Measurements from ENCODE around the gene F2RL3. TPM values are rescaled to one million over a fixed set of nuclear protein-coding genes. Genes with fewer than 3 reads are reported as not detected.
"Not testable (repeated sequence)": the region's sequence is repeated elsewhere in the genome, so short reads cannot be mapped to it uniquely, and the experiment has no call there.

F2RL3 gene
- polyA plus RNA-seq, 2 donors = 0.31 to 1.5 TPM

DNA sequence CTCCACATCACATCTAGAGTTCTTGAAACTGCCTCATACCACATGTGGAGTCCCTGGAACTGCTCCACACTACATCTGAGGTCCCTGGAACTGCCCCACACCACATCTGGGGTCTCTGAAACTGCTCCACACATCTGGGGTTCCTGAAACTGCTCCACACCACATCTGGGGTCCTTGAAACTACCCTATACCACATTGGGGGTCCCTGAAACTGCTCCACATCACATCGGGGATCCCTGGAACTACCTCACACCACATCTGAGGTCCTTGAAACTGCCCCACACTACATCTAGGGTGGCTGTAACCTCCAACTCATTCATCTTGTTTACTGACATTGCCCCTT lies 33.8 kb downstream of the F2RL3 start:
- Histone ChIP-seq H3K36me3 (ENCODE audit: control insufficient read depth in 2 of 2, insufficient read depth in 2 of 2, low read length in 1 of 2) (no peaks in the 10 kb centered on the region), H3K27ac (ENCODE audit: low read depth in 2 of 2, low read length in 1 of 2) (no peak overlapping the region), H3K27me3 (ENCODE audit: control insufficient read depth in 1 of 2, insufficient read depth in 2 of 2, low read length in 2 of 2) (no peaks in the 10 kb centered on the region), H3K4me1 (ENCODE audit: control insufficient read depth in 2 of 2, insufficient read depth in 2 of 2, low read length in 1 of 2) (peaks cover 0 to 4% of the 10 kb centered on the region in 2 donors), H3K9me3 (ENCODE audit: control insufficient read depth in 2 of 2, insufficient read depth in 1 of 2, low read depth in 1 of 2, low read length in 1 of 2) (peaks cover 0 to 7% of the 10 kb centered on the region in 2 donors), H3K4me3 (ENCODE audit: low read depth in 1 of 2, low read length in 2 of 2) (no peak overlapping the region)
- WGBS, 2 donors = 61 to 62% methylated on average over 1 of the region's 1 CpG

DNA sequence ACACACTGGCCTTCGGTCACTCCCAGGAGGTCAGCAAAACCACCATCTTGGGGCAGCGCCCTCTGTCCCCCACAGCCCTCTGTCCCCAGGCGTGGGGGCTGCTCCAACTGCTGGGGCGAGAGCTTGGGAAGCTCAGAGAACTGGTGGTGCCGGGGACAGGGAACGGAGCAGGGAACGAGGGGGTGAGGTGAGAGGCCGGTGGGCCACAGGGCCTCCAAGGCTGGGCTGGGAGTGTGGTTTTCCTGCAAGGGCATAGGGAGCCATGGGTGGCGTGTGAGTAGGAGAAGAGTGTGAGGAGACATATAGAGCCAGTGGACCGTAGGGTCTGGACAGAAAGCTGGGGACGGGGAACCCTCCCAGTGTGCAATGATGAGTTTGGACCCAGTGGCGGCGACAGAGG lies 34.1 kb downstream of the F2RL3 start:
- H3K9me3 ChIP-seq (ENCODE audit: control insufficient read depth in 2 of 2, insufficient read depth in 1 of 2, low read depth in 1 of 2, low read length in 1 of 2) = peaks cover 0 to 10% of the 10 kb centered on the region in 2 donors
- H3K27ac ChIP-seq (ENCODE audit: low read depth in 2 of 2, low read length in 1 of 2) = no peak overlapping the region
- no peaks in the 10 kb centered on the region for H3K27me3 ChIP-seq (ENCODE audit: control insufficient read depth in 1 of 2, insufficient read depth in 2 of 2, low read length in 2 of 2)
- H3K4me3 ChIP-seq (ENCODE audit: low read depth in 1 of 2, low read length in 2 of 2) = no peak overlapping the region
- WGBS, 2 donors = 92 to 94% methylated on average over 13 of the region's 13 CpGs
- no peaks in the 10 kb centered on the region for H3K36me3 ChIP-seq (ENCODE audit: control insufficient read depth in 2 of 2, insufficient read depth in 2 of 2, low read length in 1 of 2)
- H3K4me1 ChIP-seq (ENCODE audit: control insufficient read depth in 2 of 2, insufficient read depth in 2 of 2, low read length in 1 of 2) = peaks cover 0 to 4% of the 10 kb centered on the region in 2 donors

DNA sequence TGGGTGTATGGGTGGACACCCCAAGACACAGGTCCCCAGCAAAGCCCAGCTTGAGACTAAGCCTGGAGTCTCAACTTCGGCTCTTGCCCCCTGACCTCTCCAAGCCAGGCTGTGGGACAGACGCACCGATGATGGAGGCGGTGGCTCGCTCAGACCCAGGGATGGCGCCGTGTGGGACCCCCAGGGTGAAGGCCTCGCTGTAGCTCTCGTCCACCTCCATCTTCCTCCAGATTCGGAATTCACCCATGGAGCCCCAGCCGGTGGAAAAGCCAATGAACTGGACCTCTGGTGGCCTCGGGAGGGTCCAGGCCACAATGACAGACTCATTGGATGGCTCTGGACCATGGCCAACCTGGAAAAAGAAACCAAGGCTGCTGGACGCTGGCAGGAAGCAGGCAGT lies 39.1 kb downstream of the F2RL3 start:
- Histone ChIP-seq H3K4me3 (ENCODE audit: low read depth in 1 of 2, low read length in 2 of 2) (no peak overlapping the region), H3K9me3 (ENCODE audit: control insufficient read depth in 2 of 2, insufficient read depth in 1 of 2, low read depth in 1 of 2, low read length in 1 of 2) (peaks cover 2 to 14% of the 10 kb centered on the region in 2 donors), H3K4me1 (ENCODE audit: control insufficient read depth in 2 of 2, insufficient read depth in 2 of 2, low read length in 1 of 2) (no peaks in the 10 kb centered on the region), H3K27me3 (ENCODE audit: control insufficient read depth in 1 of 2, insufficient read depth in 2 of 2, low read length in 2 of 2) (no peaks in the 10 kb centered on the region), H3K27ac (ENCODE audit: low read depth in 2 of 2, low read length in 1 of 2) (no peak overlapping the region), H3K36me3 (ENCODE audit: control insufficient read depth in 2 of 2, insufficient read depth in 2 of 2, low read length in 1 of 2) (no peaks in the 10 kb centered on the region)
- WGBS, 2 donors = 91 to 93% methylated on average over 13 of the region's 13 CpGs

DNA sequence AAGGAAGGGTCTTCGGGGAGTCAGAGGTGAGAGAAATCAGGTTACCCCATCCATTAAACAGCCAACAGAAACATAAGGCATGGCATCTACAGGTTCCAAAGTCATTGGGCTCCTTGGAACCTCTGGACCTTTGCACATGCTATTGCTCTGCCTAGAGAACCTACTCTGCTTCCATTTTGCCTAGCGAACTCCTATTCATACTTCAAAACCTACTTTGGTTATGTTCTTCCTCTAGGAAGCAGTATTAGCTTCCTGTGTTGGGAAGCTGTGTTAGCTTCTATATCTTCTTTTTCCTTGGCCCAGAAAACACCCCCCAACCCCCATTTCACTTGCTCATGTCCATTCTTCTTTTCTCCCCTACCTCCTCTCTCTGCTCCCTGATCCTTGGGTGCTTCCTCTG lies 39.6 kb downstream of the F2RL3 start:
- no peaks in the 10 kb centered on the region for H3K4me1 ChIP-seq (ENCODE audit: control insufficient read depth in 2 of 2, insufficient read depth in 2 of 2, low read length in 1 of 2)
- no peak overlapping the region for H3K4me3 ChIP-seq (ENCODE audit: low read depth in 1 of 2, low read length in 2 of 2)
- H3K9me3 ChIP-seq (ENCODE audit: control insufficient read depth in 2 of 2, insufficient read depth in 1 of 2, low read depth in 1 of 2, low read length in 1 of 2) = peaks cover 2 to 14% of the 10 kb centered on the region in 2 donors
- WGBS, 2 donors = 96 to 98% methylated on average over 2 of the region's 2 CpGs
- H3K36me3 ChIP-seq (ENCODE audit: control insufficient read depth in 2 of 2, insufficient read depth in 2 of 2, low read length in 1 of 2) = no peaks in the 10 kb centered on the region
- no peaks in the 10 kb centered on the region for H3K27me3 ChIP-seq (ENCODE audit: control insufficient read depth in 1 of 2, insufficient read depth in 2 of 2, low read length in 2 of 2)
- no peak overlapping the region for H3K27ac ChIP-seq (ENCODE audit: low read depth in 2 of 2, low read length in 1 of 2)

DNA sequence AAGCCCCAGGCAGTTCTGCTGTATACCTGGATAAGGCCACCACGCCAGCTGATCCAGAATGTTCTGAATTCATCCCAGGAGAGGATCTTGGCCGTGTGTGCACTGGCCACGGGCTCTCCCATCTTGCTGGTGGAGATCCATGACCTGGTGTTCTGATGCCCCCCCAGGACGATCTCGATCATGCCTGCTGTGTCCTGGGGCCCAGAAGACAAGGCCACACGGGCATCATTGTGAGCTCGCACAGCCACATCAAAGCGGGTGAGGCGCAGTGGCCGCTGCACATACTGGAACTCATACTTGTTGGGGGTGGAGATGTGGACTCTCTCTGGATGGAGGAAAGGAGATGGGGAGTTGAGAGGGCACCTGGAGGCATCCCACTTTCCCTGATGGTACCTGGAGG lies 40.1 kb downstream of the F2RL3 start:
- Histone ChIP-seq H3K4me1 (ENCODE audit: control insufficient read depth in 2 of 2, insufficient read depth in 2 of 2, low read length in 1 of 2) (no peaks in the 10 kb centered on the region), H3K9me3 (ENCODE audit: control insufficient read depth in 2 of 2, insufficient read depth in 1 of 2, low read depth in 1 of 2, low read length in 1 of 2) (peaks cover 2 to 14% of the 10 kb centered on the region in 2 donors), H3K27ac (ENCODE audit: low read depth in 2 of 2, low read length in 1 of 2) (no peak overlapping the region), H3K4me3 (ENCODE audit: low read depth in 1 of 2, low read length in 2 of 2) (no peak overlapping the region), H3K27me3 (ENCODE audit: control insufficient read depth in 1 of 2, insufficient read depth in 2 of 2, low read length in 2 of 2) (no peaks in the 10 kb centered on the region), H3K36me3 (ENCODE audit: control insufficient read depth in 2 of 2, insufficient read depth in 2 of 2, low read length in 1 of 2) (no peaks in the 10 kb centered on the region)
- WGBS, 2 donors = 90 to 95% methylated on average over 10 of the region's 10 CpGs

DNA sequence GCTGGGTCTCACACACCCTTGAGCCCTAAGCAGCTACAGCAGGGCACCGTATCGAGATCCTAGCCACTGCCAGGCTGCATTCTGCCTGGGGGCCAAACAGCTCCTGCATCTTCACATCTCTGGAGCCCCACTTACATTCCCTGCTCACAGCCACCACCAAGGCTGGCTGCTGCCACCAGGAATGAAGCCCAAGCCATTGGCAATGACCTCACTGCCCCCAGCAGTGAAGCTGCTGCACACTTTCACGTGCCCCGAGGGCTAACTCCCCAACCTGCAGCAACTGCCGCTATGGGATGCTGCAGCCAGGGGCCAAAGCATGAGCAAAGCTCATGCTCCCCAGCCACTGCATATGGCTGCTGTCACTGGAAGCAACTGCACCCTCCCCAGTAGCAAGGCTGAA lies 42.0 kb downstream of the F2RL3 start:
- H3K27ac ChIP-seq (ENCODE audit: low read depth in 2 of 2, low read length in 1 of 2) = no peak overlapping the region
- H3K9me3 ChIP-seq (ENCODE audit: control insufficient read depth in 2 of 2, insufficient read depth in 1 of 2, low read depth in 1 of 2, low read length in 1 of 2) = peaks cover 2 to 10% of the 10 kb centered on the region in 2 donors
- WGBS, 2 donors = 67 to 77% methylated on average over 5 of the region's 5 CpGs

DNA sequence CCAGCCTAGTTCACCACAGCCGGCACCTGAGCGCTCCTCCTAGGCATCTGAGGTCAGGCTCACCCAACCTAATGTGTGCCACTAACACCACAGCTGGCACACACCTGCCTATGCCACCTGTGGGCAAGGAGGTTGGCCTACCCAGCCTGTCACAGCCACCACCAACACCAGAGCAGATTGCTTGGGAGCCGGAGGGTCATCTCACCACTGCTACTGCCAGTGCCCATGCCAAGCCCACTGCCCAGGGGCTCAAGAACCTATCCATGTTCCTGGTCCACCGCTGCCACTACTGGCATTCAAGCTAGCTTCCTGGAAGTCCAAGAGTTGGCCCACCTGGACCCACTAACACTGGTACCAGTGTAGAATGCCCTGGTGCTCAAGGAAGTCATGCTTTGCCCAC lies 42.5 kb downstream of the F2RL3 start:
- Histone ChIP-seq H3K27me3 (ENCODE audit: control insufficient read depth in 1 of 2, insufficient read depth in 2 of 2, low read length in 2 of 2) (no peaks in the 10 kb centered on the region), H3K4me1 (ENCODE audit: control insufficient read depth in 2 of 2, insufficient read depth in 2 of 2, low read length in 1 of 2) (no peaks in the 10 kb centered on the region), H3K27ac (ENCODE audit: low read depth in 2 of 2, low read length in 1 of 2) (no peak overlapping the region), H3K36me3 (ENCODE audit: control insufficient read depth in 2 of 2, insufficient read depth in 2 of 2, low read length in 1 of 2) (no peaks in the 10 kb centered on the region), H3K4me3 (ENCODE audit: low read depth in 1 of 2, low read length in 2 of 2) (no peak overlapping the region), H3K9me3 (ENCODE audit: control insufficient read depth in 2 of 2, insufficient read depth in 1 of 2, low read depth in 1 of 2, low read length in 1 of 2) (peaks cover 2 to 10% of the 10 kb centered on the region in 2 donors)
- WGBS, 2 donors = 95 to 96% methylated on average over 4 of the region's 4 CpGs

More for the DNA sequence above, 42.0 kb downstream of the F2RL3 start:
- no peaks in the 10 kb centered on the region for H3K27me3 ChIP-seq (ENCODE audit: control insufficient read depth in 1 of 2, insufficient read depth in 2 of 2, low read length in 2 of 2)
- H3K4me3 ChIP-seq (ENCODE audit: low read depth in 1 of 2, low read length in 2 of 2) = no peak overlapping the region
- H3K36me3 ChIP-seq (ENCODE audit: control insufficient read depth in 2 of 2, insufficient read depth in 2 of 2, low read length in 1 of 2) = no peaks in the 10 kb centered on the region
- no peaks in the 10 kb centered on the region for H3K4me1 ChIP-seq (ENCODE audit: control insufficient read depth in 2 of 2, insufficient read depth in 2 of 2, low read length in 1 of 2)

DNA sequence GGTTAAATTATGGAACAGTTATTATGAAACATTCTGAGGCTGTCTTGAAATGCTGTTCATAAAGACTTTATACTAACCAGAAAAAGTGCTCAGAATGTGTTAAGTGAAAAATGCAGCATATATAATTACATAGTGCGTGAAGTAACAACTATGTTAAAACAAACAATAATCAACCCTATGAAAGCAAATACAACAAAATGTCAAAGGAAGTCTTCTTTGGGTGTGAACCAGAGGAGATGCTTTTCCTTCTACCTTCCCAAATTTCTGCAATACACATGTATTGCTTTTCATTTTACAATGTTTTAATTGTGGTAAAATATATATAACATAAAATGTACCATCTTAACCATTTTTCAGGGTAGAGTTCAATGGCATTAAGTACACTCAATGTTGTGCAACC lies 45.7 kb downstream of the F2RL3 start:
- no peak overlapping the region for H3K4me3 ChIP-seq (ENCODE audit: low read depth in 1 of 2, low read length in 2 of 2)
- peaks cover 0 to 3% of the 10 kb centered on the region in 2 donors for H3K9me3 ChIP-seq (ENCODE audit: control insufficient read depth in 2 of 2, insufficient read depth in 1 of 2, low read depth in 1 of 2, low read length in 1 of 2)
- H3K27ac ChIP-seq (ENCODE audit: low read depth in 2 of 2, low read length in 1 of 2) = no peak overlapping the region
- H3K27me3 ChIP-seq (ENCODE audit: control insufficient read depth in 1 of 2, insufficient read depth in 2 of 2, low read length in 2 of 2) = no peaks in the 10 kb centered on the region
- WGBS, 2 donors = 89 to 98% methylated on average over 1 of the region's 1 CpG
- no peaks in the 10 kb centered on the region for H3K36me3 ChIP-seq (ENCODE audit: control insufficient read depth in 2 of 2, insufficient read depth in 2 of 2, low read length in 1 of 2)
- no peaks in the 10 kb centered on the region for H3K4me1 ChIP-seq (ENCODE audit: control insufficient read depth in 2 of 2, insufficient read depth in 2 of 2, low read length in 1 of 2)

DNA sequence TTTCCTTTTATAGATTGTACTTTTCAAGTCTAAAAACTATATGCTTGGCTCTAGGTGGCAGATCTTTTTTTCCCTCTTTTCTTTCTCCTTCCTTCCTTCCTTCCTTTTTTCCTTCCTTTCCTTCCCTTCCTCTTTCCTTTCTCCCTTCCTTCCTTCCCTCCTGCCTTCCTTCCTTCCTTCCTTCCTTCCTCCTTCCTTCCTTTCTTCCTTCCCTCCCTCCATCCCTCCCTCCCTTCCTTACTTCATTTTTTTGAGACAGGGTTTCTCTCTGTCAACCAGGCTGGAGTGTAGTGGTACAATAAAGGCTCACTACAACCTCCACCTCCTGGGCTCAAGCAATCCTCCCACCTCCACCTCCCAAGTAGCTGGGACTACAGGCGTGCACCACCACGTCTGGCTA lies 48.1 kb downstream of the F2RL3 start:
- WGBS, 2 donors = 64 to 85% methylated on average over 2 of the region's 2 CpGs
- Histone ChIP-seq H3K4me1 (ENCODE audit: control insufficient read depth in 2 of 2, insufficient read depth in 2 of 2, low read length in 1 of 2) (no peaks in the 10 kb centered on the region), H3K27me3 (ENCODE audit: control insufficient read depth in 1 of 2, insufficient read depth in 2 of 2, low read length in 2 of 2) (no peaks in the 10 kb centered on the region), H3K9me3 (ENCODE audit: control insufficient read depth in 2 of 2, insufficient read depth in 1 of 2, low read depth in 1 of 2, low read length in 1 of 2) (no peaks in the 10 kb centered on the region), H3K36me3 (ENCODE audit: control insufficient read depth in 2 of 2, insufficient read depth in 2 of 2, low read length in 1 of 2) (no peaks in the 10 kb centered on the region), H3K4me3 (ENCODE audit: low read depth in 1 of 2, low read length in 2 of 2) (no peak overlapping the region), H3K27ac (ENCODE audit: low read depth in 2 of 2, low read length in 1 of 2) (no peak overlapping the region)

DNA sequence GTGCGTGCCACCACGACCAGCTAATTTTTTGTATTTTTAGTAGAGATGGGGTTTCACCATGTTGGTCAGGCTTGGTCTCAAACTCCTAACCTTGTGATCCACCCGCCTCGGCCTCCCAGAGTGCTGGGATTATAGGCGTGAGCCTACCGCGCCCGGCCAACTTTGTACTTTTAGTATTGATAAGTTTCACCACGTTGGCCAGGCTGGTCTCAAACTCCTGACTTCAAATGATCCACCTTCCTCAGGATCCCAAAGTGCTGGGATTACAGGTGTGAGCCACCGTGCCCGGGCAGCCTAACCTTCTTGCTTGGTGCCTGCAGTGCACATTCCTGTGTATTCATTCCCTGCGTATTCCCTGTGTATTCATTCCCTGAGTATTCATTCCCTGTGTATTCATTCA lies 49.0 kb downstream of the F2RL3 start:
- 90 to 93% methylated on average over 12 of the region's 12 CpGs for WGBS, 2 donors
- H3K4me3 ChIP-seq (ENCODE audit: low read depth in 1 of 2, low read length in 2 of 2); H3K36me3 ChIP-seq (ENCODE audit: control insufficient read depth in 2 of 2, insufficient read depth in 2 of 2, low read length in 1 of 2); H3K4me1 ChIP-seq (ENCODE audit: control insufficient read depth in 2 of 2, insufficient read depth in 2 of 2, low read length in 1 of 2); H3K27me3 ChIP-seq (ENCODE audit: control insufficient read depth in 1 of 2, insufficient read depth in 2 of 2, low read length in 2 of 2); H3K27ac ChIP-seq (ENCODE audit: low read depth in 2 of 2, low read length in 1 of 2); H3K9me3 ChIP-seq (ENCODE audit: control insufficient read depth in 2 of 2, insufficient read depth in 1 of 2, low read depth in 1 of 2, low read length in 1 of 2): not testable (repeated sequence)

Data from esophagus (tissue), 2 donors.